Measurements from ENCODE around the gene ZNF438.

ZNF438 gene

DNA sequence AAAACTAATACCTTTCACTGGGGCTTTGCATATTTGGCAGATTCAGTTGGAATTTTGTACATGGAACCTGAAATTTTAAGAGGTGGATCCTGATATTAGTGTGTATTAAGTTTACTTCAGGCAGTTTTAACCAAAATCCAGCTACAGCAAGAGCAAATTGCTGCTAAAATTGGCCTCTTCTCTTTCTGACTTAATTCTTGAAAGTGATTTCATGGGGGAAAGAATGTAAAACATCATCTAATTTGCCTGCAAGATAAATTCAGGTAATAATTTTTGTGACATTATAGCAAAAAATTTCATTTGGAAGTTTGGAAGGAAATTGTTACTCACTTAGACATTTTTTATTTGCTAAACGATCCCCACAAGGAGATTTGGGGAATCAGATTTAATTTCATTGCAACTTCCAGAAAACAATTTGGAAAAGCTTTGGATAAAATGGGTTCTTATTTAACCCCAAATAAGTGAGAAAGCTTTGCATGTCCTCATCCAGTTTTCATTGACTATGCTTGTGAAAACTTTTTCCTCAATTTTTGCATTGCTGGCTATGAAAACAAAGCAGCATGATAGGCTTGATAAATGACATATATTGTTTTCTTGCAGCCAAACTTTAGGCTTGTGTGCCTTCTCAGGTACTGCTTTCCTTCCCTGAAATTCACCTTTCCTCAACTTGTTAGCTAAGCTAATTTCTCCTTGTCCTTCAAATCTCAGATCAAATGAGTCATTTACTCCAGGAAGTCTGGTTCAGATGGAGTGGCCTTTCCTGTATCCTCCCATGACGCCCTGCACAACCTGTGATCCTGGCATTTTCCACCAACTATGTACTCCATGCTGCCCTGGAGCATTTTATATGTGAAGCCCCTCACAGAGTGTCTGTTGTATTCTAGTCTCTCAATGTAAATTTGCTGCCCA, 27.4 kb upstream of the ZNF438 start:
- no peak for TF ChIP-seq SIN3A (IDR thresholded peaks at IDR 0.05; ENCODE audit: borderline replicate concordance, insufficient read depth, low read length)

DNA sequence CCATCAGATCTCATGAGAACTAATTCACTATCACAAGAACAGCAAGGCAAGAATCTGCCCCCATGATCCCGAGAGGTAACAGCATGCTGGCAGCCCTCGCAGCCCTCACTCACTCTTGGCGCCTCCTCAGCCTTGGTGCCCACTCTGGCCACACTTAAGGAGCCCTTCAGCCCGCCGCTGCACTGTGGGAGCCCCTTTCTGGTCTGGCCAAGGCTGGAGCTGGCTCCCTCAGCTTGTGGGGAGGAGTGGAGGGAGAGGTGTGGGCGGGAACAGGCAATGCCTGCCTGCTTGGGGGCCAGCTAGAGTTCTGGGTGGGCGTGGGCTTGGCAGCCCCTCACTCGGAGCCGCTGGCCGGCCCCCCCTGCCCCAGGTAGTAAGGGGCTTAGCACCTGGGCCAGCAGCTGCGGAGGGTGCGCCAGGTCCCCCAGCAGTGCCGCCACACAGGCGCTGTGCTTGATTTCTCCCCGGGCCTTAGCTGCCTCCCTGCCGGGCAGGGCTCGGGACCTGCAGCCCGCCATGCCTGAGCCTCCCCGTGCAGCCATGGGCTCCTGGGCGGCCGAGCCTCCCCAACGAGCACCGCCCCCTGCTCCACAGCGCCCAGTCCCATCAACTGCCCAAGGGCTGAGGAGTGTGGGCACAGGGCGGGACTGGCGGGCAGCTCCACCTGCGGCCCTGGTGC, 24.0 kb upstream of the ZNF438 start:
- TF ChIP-seq, protein P1, sequence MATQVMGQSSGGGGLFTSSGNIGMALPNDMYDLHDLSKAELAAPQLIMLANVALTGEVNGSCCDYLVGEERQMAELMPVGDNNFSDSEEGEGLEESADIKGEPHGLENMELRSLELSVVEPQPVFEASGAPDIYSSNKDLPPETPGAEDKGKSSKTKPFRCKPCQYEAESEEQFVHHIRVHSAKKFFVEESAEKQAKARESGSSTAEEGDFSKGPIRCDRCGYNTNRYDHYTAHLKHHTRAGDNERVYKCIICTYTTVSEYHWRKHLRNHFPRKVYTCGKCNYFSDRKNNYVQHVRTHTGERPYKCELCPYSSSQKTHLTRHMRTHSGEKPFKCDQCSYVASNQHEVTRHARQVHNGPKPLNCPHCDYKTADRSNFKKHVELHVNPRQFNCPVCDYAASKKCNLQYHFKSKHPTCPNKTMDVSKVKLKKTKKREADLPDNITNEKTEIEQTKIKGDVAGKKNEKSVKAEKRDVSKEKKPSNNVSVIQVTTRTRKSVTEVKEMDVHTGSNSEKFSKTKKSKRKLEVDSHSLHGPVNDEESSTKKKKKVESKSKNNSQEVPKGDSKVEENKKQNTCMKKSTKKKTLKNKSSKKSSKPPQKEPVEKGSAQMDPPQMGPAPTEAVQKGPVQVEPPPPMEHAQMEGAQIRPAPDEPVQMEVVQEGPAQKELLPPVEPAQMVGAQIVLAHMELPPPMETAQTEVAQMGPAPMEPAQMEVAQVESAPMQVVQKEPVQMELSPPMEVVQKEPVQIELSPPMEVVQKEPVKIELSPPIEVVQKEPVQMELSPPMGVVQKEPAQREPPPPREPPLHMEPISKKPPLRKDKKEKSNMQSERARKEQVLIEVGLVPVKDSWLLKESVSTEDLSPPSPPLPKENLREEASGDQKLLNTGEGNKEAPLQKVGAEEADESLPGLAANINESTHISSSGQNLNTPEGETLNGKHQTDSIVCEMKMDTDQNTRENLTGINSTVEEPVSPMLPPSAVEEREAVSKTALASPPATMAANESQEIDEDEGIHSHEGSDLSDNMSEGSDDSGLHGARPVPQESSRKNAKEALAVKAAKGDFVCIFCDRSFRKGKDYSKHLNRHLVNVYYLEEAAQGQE (IDR thresholded peaks at IDR 0.05; ENCODE audit: insufficient read depth in 1 of 2, low read depth in 2 of 2, low read length in 2 of 2), result no peak
- TF ChIP-seq TAF1 (IDR thresholded peaks at IDR 0.05; ENCODE audit: borderline replicate concordance, insufficient read depth, low read length), result no peak

DNA sequence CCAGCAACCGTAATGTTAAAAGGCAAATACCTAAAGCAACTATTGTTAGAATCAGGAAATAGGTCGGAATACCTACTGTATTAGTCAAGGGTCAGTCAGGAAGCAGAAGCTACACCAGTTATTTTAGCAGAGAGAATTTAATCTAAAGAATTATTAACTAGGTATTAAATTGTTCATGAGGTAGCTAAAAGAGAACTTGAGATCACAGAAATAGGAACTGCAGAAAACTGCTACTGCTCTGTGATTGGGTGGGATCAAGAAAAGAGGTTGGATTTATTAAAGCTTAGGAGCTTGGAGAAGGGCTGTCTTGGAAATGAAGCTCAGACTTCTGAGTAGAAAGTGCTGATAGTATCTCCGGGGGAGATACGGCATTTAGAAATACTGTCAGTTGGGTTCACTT, 20.0 kb upstream of the ZNF438 start:
- TF ChIP-seq TAF1 (IDR thresholded peaks at IDR 0.05; ENCODE audit: borderline replicate concordance, insufficient read depth, low read length) (no peak), SIN3A (IDR thresholded peaks at IDR 0.05; ENCODE audit: borderline replicate concordance, insufficient read depth, low read length) (no peak), POLR2AphosphoS5 (IDR thresholded peaks at IDR 0.05; ENCODE audit: low read depth, low read length) (no peak), FOXP2 (optimal IDR thresholded peaks at IDR 0.05; ENCODE audit: borderline replicate concordance, extremely low read depth, extremely low read length, insufficient read depth) (no peak)
- TF ChIP-seq, protein P1 (IDR thresholded peaks at IDR 0.05; ENCODE audit: insufficient read depth in 1 of 2, low read depth in 2 of 2, low read length in 2 of 2), result no peak

DNA sequence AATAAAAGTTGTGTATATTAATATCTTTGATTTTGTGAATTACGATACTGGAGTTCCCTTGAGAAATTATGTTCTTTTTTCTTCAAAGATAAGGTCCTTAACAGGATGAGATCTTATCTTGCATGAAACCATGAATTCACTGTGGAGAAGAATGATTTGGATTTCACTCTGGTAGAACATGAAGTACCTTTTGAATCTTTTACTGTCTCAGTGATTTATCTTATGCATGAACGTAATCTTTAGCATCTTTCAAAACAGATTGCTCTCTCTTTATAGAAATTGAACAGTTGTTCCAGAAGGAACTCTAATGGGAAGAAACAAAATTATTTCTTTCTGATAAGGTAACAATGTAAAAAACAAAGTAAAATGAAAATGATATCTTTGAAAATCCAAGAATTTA, 11.0 kb upstream of the ZNF438 start:
- TF ChIP-seq POLR2AphosphoS5 (IDR thresholded peaks at IDR 0.05; ENCODE audit: low read depth, low read length) (no peak), SIN3A (IDR thresholded peaks at IDR 0.05; ENCODE audit: borderline replicate concordance, insufficient read depth, low read length) (no peak), TAF1 (IDR thresholded peaks at IDR 0.05; ENCODE audit: borderline replicate concordance, insufficient read depth, low read length) (no peak), FOXP2 (optimal IDR thresholded peaks at IDR 0.05; ENCODE audit: borderline replicate concordance, extremely low read depth, extremely low read length, insufficient read depth) (no peak)
- TF ChIP-seq, protein P1 (IDR thresholded peaks at IDR 0.05; ENCODE audit: insufficient read depth in 1 of 2, low read depth in 2 of 2, low read length in 2 of 2), result no peak

DNA sequence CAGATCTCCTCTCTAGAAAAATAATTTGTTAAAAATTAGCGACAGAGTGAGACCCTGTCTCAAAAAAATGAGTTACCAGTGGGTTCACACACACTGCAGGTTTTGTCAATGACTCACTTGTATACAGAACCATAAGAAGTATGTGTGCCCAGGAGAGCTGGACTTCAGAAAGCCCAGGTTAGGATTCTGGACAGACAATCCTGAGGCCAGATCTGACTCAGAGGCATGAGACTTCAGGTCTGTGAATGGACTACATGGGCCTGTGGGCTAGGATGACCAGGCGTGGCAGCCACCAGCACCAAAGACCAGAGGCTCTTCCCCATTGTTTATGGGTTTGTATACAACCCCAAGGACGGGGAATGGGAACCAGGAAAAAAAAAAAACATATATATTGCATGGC, 9.3 kb upstream of the ZNF438 start:
- TF ChIP-seq POLR2AphosphoS5 (IDR thresholded peaks at IDR 0.05; ENCODE audit: low read depth, low read length) (no peak), FOXP2 (optimal IDR thresholded peaks at IDR 0.05; ENCODE audit: borderline replicate concordance, extremely low read depth, extremely low read length, insufficient read depth) (no peak), SIN3A (IDR thresholded peaks at IDR 0.05; ENCODE audit: borderline replicate concordance, insufficient read depth, low read length) (no peak), TAF1 (IDR thresholded peaks at IDR 0.05; ENCODE audit: borderline replicate concordance, insufficient read depth, low read length) (no peak)
- TF ChIP-seq, protein P1 (IDR thresholded peaks at IDR 0.05; ENCODE audit: insufficient read depth in 1 of 2, low read depth in 2 of 2, low read length in 2 of 2), result no peak
